Endometrium (tissue), 2 donors: ENCODE results near the gene UNC50.

ENCODE experiments used
- FAIRE-seq: peaks from 2 replicates; lab custom pipeline; 2012; peaks lifted over from hg19 to GRCh38; lab: Jason Lieb, UNC
- donor health status: control.
- donor health status: control.

UNC50 gene

GRCh38 chr2:98608116-98608961, at the start of gene UNC50, which contains the start of gene COA5:
TSS of gene UNC50 (plus strand) at chr2:98608589. CDS start at chr2:98609760, 1,171 bp downstream.
TSS of gene COA5 (minus strand) at chr2:98608512. CDS start at chr2:98608405, 107 bp downstream.
- no peak for FAIRE-seq

GRCh38 chr2:98558852-98559530, 49.4 kb upstream of the UNC50 start:
- FAIRE-seq = no peak

GRCh38 chr2:98559581-98559980, 48.8 kb upstream of the UNC50 start:
- FAIRE-seq = no peak

- no peak for FAIRE-seq
Observed at GRCh38 chr2:98560256-98560771, 48.1 kb upstream of the UNC50 start.

- no peak for FAIRE-seq
Observed at GRCh38 chr2:98561018-98561417, 47.4 kb upstream of the UNC50 start.

GRCh38 chr2:98561902-98562695, 46.3 kb upstream of the UNC50 start:
- no peak for FAIRE-seq

GRCh38 chr2:98563394-98563793, 45.0 kb upstream of the UNC50 start:
- FAIRE-seq = no peak

GRCh38 chr2:98564541-98565132, 43.8 kb upstream of the UNC50 start:
- no peak for FAIRE-seq

- no peak for FAIRE-seq
Observed at GRCh38 chr2:98565286-98565860, 43.0 kb upstream of the UNC50 start.

GRCh38 chr2:98565941-98566340, 42.4 kb upstream of the UNC50 start:
- FAIRE-seq = no peak

GRCh38 chr2:98568161-98568956, 40.0 kb upstream of the UNC50 start:
- no peak for FAIRE-seq

- no peak for FAIRE-seq
Observed at GRCh38 chr2:98569197-98569793, 39.1 kb upstream of the UNC50 start.

- no peak for FAIRE-seq
Observed at GRCh38 chr2:98569915-98570314, 38.5 kb upstream of the UNC50 start.

- no peak for FAIRE-seq
Observed at GRCh38 chr2:98570356-98570755, 38.0 kb upstream of the UNC50 start.

GRCh38 chr2:98571121-98571701, 37.2 kb upstream of the UNC50 start:
- no peak for FAIRE-seq

GRCh38 chr2:98571796-98572195, 36.6 kb upstream of the UNC50 start:
- FAIRE-seq = no peak

- FAIRE-seq = no peak
Observed at GRCh38 chr2:98572211-98572610, 36.2 kb upstream of the UNC50 start.

GRCh38 chr2:98572676-98573075, 35.7 kb upstream of the UNC50 start:
- no peak for FAIRE-seq

GRCh38 chr2:98573426-98573825, 35.0 kb upstream of the UNC50 start:
- no peak for FAIRE-seq
